Subcutaneous abdominal adipose tissue (tissue), 5 donors: Measurements from ENCODE around the gene RPA1.
A peak's percentile ranks its signal among the peaks of the same experiment; 100 is the strongest.

Experiments used
- H3K27ac ChIP-seq: one replicate; pipeline ENCODE4 v1.7.0; 2013; ENCODE audit warnings: low read depth, mild to moderate bottlenecking, inconsistent platforms, low read length, moderate library complexity
- H3K27me3 ChIP-seq, 5 donors: one replicate each; pipeline ENCODE4 v1.7.0; 2013; ENCODE audit warnings: low read length in 5 of 5, inconsistent platforms in 1 of 5; ENCODE audit not compliant: control insufficient read depth in 5 of 5, insufficient read depth in 4 of 5
- H3K36me3 ChIP-seq, 5 donors: one replicate each; pipeline ENCODE4 v1.7.0; 2013; ENCODE audit warnings: low read length in 5 of 5; ENCODE audit not compliant: control insufficient read depth in 5 of 5, insufficient read depth in 5 of 5
- H3K4me1 ChIP-seq, 5 donors: one replicate each; pipeline ENCODE4 v1.7.0; 2013; ENCODE audit warnings: low read length in 5 of 5, mild to moderate bottlenecking in 3 of 5, moderate library complexity in 1 of 5; ENCODE audit not compliant: control insufficient read depth in 5 of 5, insufficient read depth in 5 of 5
- H3K4me3 ChIP-seq, 5 donors: one replicate each; pipeline ENCODE4 v1.7.0; 2013; ENCODE audit warnings: low read length in 5 of 5, low read depth in 1 of 5
- H3K9ac ChIP-seq, 5 donors: one replicate each; pipeline ENCODE4 v1.7.0; 2013; ENCODE audit warnings: low read length in 5 of 5, mild to moderate bottlenecking in 4 of 5, moderate library complexity in 3 of 5
- H3K9me3 ChIP-seq, 5 donors: one replicate each; pipeline ENCODE4 v1.7.0; 2013; ENCODE audit warnings: low read length in 5 of 5; ENCODE audit not compliant: control insufficient read depth in 5 of 5
- donor health status: healthy.
- donor health status: healthy.
- donor health status: healthy.
- donor health status: healthy.
- donor health status: healthy.

Gene RPA1

GRCh38 chr17:1829592-1830257 is at the start of gene RPA1, which contains the start of gene SMYD4:
TSS of gene RPA1 (plus strand) at chr17:1830005. CDS start at chr17:1830094, 89 bp downstream.
TSS of gene SMYD4 (minus strand) at chr17:1829902. CDS start at chr17:1827994, 1,908 bp downstream.
- Histone ChIP-seq H3K36me3 (peaks cover 0 to 29% (median 7%) of the 10 kb centered on the region in 5 donors), H3K4me1 (peaks cover 4 to 23% (median 15%) of the 10 kb centered on the region in 5 donors), H3K9ac (peak within 1 kb of the TSS; percentile 30 to 83 (median 75)), H3K4me3 (peak within 1 kb of the TSS; percentile 83 to 92 (median 90)), H3K27ac (peak within 1 kb of the TSS; percentile 42), H3K27me3 (no peaks in the 10 kb centered on the region), H3K9me3 (no peaks in the 10 kb centered on the region)

GRCh38 chr17:1782171-1782567 is 47.6 kb upstream of the RPA1 start:
- Histone ChIP-seq H3K9ac (peak overlapping the region; percentile 5 to 78 (median 41)), H3K27ac (peak overlapping the region; percentile 94), H3K36me3 (peaks cover 3 to 24% (median 16%) of the 10 kb centered on the region in 5 donors), H3K9me3 (no peaks in the 10 kb centered on the region), H3K4me3 (peak overlapping the region; percentile 11 to 58 (median 44)), H3K4me1 (peaks cover 44 to 82% (median 75%) of the 10 kb centered on the region in 5 donors), H3K27me3 (peaks cover 0 to 4% (median 0%) of the 10 kb centered on the region in 5 donors)

GRCh38 chr17:1783271-1783670 is 46.5 kb upstream of the RPA1 start:
- Histone ChIP-seq H3K9ac (peak overlapping the region; percentile 5 to 86 (median 78)), H3K27me3 (peaks cover 0 to 4% (median 0%) of the 10 kb centered on the region in 5 donors), H3K27ac (peak overlapping the region; percentile 94), H3K4me3 (peak overlapping the region; percentile 20 to 58 (median 35)), H3K9me3 (no peaks in the 10 kb centered on the region), H3K4me1 (peaks cover 50 to 90% (median 81%) of the 10 kb centered on the region in 5 donors), H3K36me3 (peaks cover 0 to 12% (median 8%) of the 10 kb centered on the region in 5 donors)

GRCh38 chr17:1783834-1784611 is 45.8 kb upstream of the RPA1 start:
- H3K9ac ChIP-seq, result peak overlapping the region; percentile 19 to 86 (median 78)
- H3K27me3 ChIP-seq, result peaks cover 0 to 4% (median 0%) of the 10 kb centered on the region in 5 donors
- peak overlapping the region in 4 of 5 donors; percentile 20 to 58 (median 36) for H3K4me3 ChIP-seq
- H3K27ac ChIP-seq, result peak overlapping the region; percentile 94
- H3K4me1 ChIP-seq, result peaks cover 50 to 84% (median 78%) of the 10 kb centered on the region in 5 donors
- H3K36me3 ChIP-seq, result peaks cover 0 to 6% (median 4%) of the 10 kb centered on the region in 5 donors
- no peaks in the 10 kb centered on the region for H3K9me3 ChIP-seq

- Histone ChIP-seq H3K9me3 (no peaks in the 10 kb centered on the region), H3K4me1 (peaks cover 44 to 76% (median 67%) of the 10 kb centered on the region in 5 donors), H3K4me3 (peak overlapping the region in 4 of 5 donors; percentile 4 to 36 (median 27)), H3K9ac (peak overlapping the region in 4 of 5 donors; percentile 38 to 70 (median 62)), H3K27ac (peak overlapping the region; percentile 94), H3K27me3 (peaks cover 0 to 4% (median 0%) of the 10 kb centered on the region in 5 donors), H3K36me3 (peaks cover 0 to 6% (median 4%) of the 10 kb centered on the region in 5 donors)
Measured at GRCh38 chr17:1785930-1786329, 43.9 kb upstream of the RPA1 start.

- Histone ChIP-seq H3K27me3 (peaks cover 0 to 4% (median 0%) of the 10 kb centered on the region in 5 donors), H3K4me3 (peak overlapping the region in 4 of 5 donors; percentile 31 to 44 (median 34)), H3K4me1 (peaks cover 44 to 71% (median 59%) of the 10 kb centered on the region in 5 donors), H3K36me3 (peaks cover 0 to 2% (median 0%) of the 10 kb centered on the region in 5 donors), H3K9ac (peak overlapping the region; percentile 48 to 71 (median 64)), H3K27ac (peak overlapping the region; percentile 94), H3K9me3 (no peaks in the 10 kb centered on the region)
Measured at GRCh38 chr17:1786708-1787107, 43.1 kb upstream of the RPA1 start.

- Histone ChIP-seq H3K27ac (peak overlapping the region; percentile 94), H3K4me1 (peaks cover 39 to 64% (median 52%) of the 10 kb centered on the region in 5 donors), H3K9ac (peak overlapping the region; percentile 48 to 71 (median 64)), H3K9me3 (no peaks in the 10 kb centered on the region), H3K36me3 (peaks cover 0 to 2% (median 0%) of the 10 kb centered on the region in 5 donors), H3K27me3 (peaks cover 0 to 3% (median 0%) of the 10 kb centered on the region in 5 donors), H3K4me3 (peak overlapping the region in 4 of 5 donors; percentile 31 to 44 (median 34))
Measured at GRCh38 chr17:1787301-1787902, 42.4 kb upstream of the RPA1 start.

GRCh38 chr17:1789936-1790335 is 39.9 kb upstream of the RPA1 start:
- Histone ChIP-seq H3K27ac (no peak overlapping the region), H3K4me1 (peaks cover 23 to 41% (median 34%) of the 10 kb centered on the region in 5 donors), H3K36me3 (no peaks in the 10 kb centered on the region), H3K4me3 (no peak overlapping the region), H3K27me3 (no peaks in the 10 kb centered on the region), H3K9me3 (no peaks in the 10 kb centered on the region), H3K9ac (no peak overlapping the region)

- Histone ChIP-seq H3K9ac (no peak overlapping the region), H3K4me1 (peaks cover 7 to 26% (median 19%) of the 10 kb centered on the region in 5 donors), H3K36me3 (no peaks in the 10 kb centered on the region), H3K9me3 (no peaks in the 10 kb centered on the region), H3K27me3 (no peaks in the 10 kb centered on the region), H3K27ac (no peak overlapping the region), H3K4me3 (no peak overlapping the region)
Measured at GRCh38 chr17:1792495-1793446, 37.0 kb upstream of the RPA1 start.
